Ammon's horn (tissue), 1 donor: Measurements from ENCODE around the gene ZBTB2.
"Not testable (repeated sequence)": the region's sequence is repeated elsewhere in the genome, so short reads cannot be mapped to it uniquely, and the experiment has no call there.

Experiments
- DNase-seq: peaks from one replicate; pipeline ENCODE4 v3.0.0-alpha.2; 2016; ENCODE audit warnings: low spot score

The ZBTB2 gene

GRCh38 chr6:151372164-151372563 lies 19.2 kb downstream of the ZBTB2 start:
- DNase-seq: no peak

- no peak for DNase-seq
Observed at GRCh38 chr6:151370509-151371078, 20.8 kb downstream of the ZBTB2 start.

- DNase-seq: no peak
Observed at GRCh38 chr6:151365233-151365632, 26.1 kb downstream of the ZBTB2 start.

- DNase-seq: no peak
Observed at GRCh38 chr6:151359486-151359885, 31.9 kb downstream of the ZBTB2 start.

GRCh38 chr6:151358475-151358874 lies 32.9 kb downstream of the ZBTB2 start:
- no peak for DNase-seq

- DNase-seq: no peak
Observed at GRCh38 chr6:151357758-151358436, 33.5 kb downstream of the ZBTB2 start.

GRCh38 chr6:151356983-151357382 lies 34.4 kb downstream of the ZBTB2 start:
- not testable (repeated sequence) for DNase-seq

- no peak for DNase-seq
Observed at GRCh38 chr6:151353795-151354194, 37.6 kb downstream of the ZBTB2 start.

GRCh38 chr6:151352410-151353396 lies 38.7 kb downstream of the ZBTB2 start:
- no peak for DNase-seq

- DNase-seq: no peak
Observed at GRCh38 chr6:151351731-151352130, 39.6 kb downstream of the ZBTB2 start.

GRCh38 chr6:151351146-151351700 lies 40.1 kb downstream of the ZBTB2 start:
- no peak for DNase-seq

- no peak for DNase-seq
Observed at GRCh38 chr6:151350442-151351145, 40.8 kb downstream of the ZBTB2 start.

- no peak for DNase-seq
Observed at GRCh38 chr6:151349651-151350270, 41.6 kb downstream of the ZBTB2 start.

- not testable (repeated sequence) for DNase-seq
Observed at GRCh38 chr6:151342750-151343149, 48.6 kb downstream of the ZBTB2 start.

GRCh38 chr6:151341476-151342195 lies 49.7 kb downstream of the ZBTB2 start:
- no peak for DNase-seq

- DNase-seq: no peak
Observed at GRCh38 chr6:151340219-151340978, 51.0 kb downstream of the ZBTB2 start.

GRCh38 chr6:151339369-151339768 lies 52.0 kb downstream of the ZBTB2 start:
- DNase-seq: no peak

- no peak for DNase-seq
Observed at GRCh38 chr6:151338651-151339200, 52.6 kb downstream of the ZBTB2 start.

- no peak for DNase-seq
Observed at GRCh38 chr6:151335930-151336329, 55.4 kb downstream of the ZBTB2 start.
